Measurements from ENCODE around the gene MRPL12. TPM values are rescaled to one million over a fixed set of nuclear protein-coding genes. Genes with fewer than 3 reads are reported as not detected.

MRPL12 gene
- total and polyA plus RNA-seq, 9 of the 15 experiments (the other 6 are each of a cell fraction or from before 2014, with no cell fraction given), result 0.94 to 338 (median 100) TPM

- in situ Hi-C loops (cut with MboI) (no loop called here), intact Hi-C loops (cut with micrococcal nuclease) (no loop called here)
- BruUV-seq (replicated peaks), result no TSS peak
- 43% methylated on average over 9 of the region's 10 CpGs for WGBS (ENCODE audit: insufficient coverage, low coverage, missing lambda C conversion rate)
- CTCF ChIA-PET (ENCODE audit: low intra/inter-chr PET ratio), result no interaction called here
- H3K4me3 ChIP-seq, result no peak overlapping the region
- no peak overlapping the region for H2AFZ ChIP-seq (ENCODE audit: low read depth, low read length)
- ATAC-seq, result peak; percentile 77
- peak; percentile 70 to 80 (median 74) for DNase-seq (ENCODE audit: extremely low read depth in 1 of 4, low spot score in 3 of 4)
- peak overlapping the region; percentile 54; the same call in 2 of the 3 replicates for H3K27ac ChIP-seq (ENCODE audit: extremely low read depth, low read depth, low read length)
- no peaks in the 10 kb centered on the region for H3K9me3 ChIP-seq (replicated peaks; ENCODE audit: control insufficient read depth, insufficient read depth, low read depth, low read length)
- peak; percentile 83 for FAIRE-seq
- POLR2A ChIA-PET, result interaction anchor here (0.6 to 5.4 kb wide), 9 partner anchors 9 to 491 kb away, joined by 3 to 59 read pairs (median 3); partner anchors contain the start of genes ARL16, HGS and SLC25A10
- H3K9me1 ChIP-seq (ENCODE audit: control insufficient read depth, insufficient read depth, low read length), result no peaks in the 10 kb centered on the region
- H3K4me2 ChIP-seq (ENCODE audit: insufficient read depth, low read length), result no peak overlapping the region
- H3K79me2 ChIP-seq (ENCODE audit: control insufficient read depth, insufficient read depth, low read length), result no peaks in the 10 kb centered on the region
- no peaks in the 10 kb centered on the region; the same call in 1 of the 2 replicates for H4K20me1 ChIP-seq (replicated peaks; ENCODE audit: control insufficient read depth, insufficient read depth, low read length)
- H3K9ac ChIP-seq (ENCODE audit: insufficient read depth in 1 of 2, low read depth in 2 of 2, low read length in 2 of 2), result peak overlapping the region in 1 of 2 experiments; percentile 61; a peak in 2 of 4 replicates
- H3K36me3 ChIP-seq (ENCODE audit: control insufficient read depth, insufficient read depth, low read length), result peaks cover 27% of the 10 kb centered on the region; the same call in 1 of the 3 replicates
- peaks cover 19 to 53% of the 10 kb centered on the region in 2 experiments for H3K4me1 ChIP-seq (replicated peaks in 1 of 2; ENCODE audit: control insufficient read depth in 2 of 2, insufficient read depth in 2 of 2, low read length in 2 of 2)
- H3K27me3 ChIP-seq (ENCODE audit: control insufficient read depth in 2 of 2, insufficient read depth in 2 of 2, low read length in 2 of 2), result no peaks in the 10 kb centered on the region
- 0 out of 2 replicates have a peak, but pooled peaks have one; percentile 41 for TF ChIP-seq TRIM28 (IDR thresholded peaks at IDR 0.05)
- TF ChIP-seq POLR2A (conservative IDR thresholded peaks at IDR 0.05), result peak; percentile 66
- TF ChIP-seq MTA2 (IDR thresholded peaks at IDR 0.05; ENCODE audit: low read depth), result 0 out of 2 replicates have a peak, but pooled peaks have one; percentile 18
- no peak for TF ChIP-seq ZNF76 (CRISPR knock-in tag; IDR thresholded peaks at IDR 0.05; ENCODE audit: borderline replicate concordance)
- peak; percentile 53; the same call in 1 of the 2 replicates for TF ChIP-seq CBFA2T3 (IDR thresholded peaks at IDR 0.05)
- TF ChIP-seq NBN (IDR thresholded peaks at IDR 0.05; ENCODE audit: low read depth), result peak; percentile 51; the same call in 1 of the 2 replicates
- no peak for TF ChIP-seq DACH1 (IDR thresholded peaks at IDR 0.05; ENCODE audit: partially characterized antibody)
- TF ChIP-seq ZBTB7A (IDR thresholded peaks at IDR 0.05; ENCODE audit: borderline replicate concordance, control insufficient read depth, low read depth, low read length), result peak; percentile 81; the same call in 1 of the 2 replicates
- peak; percentile 46; the same call in 1 of the 2 replicates for TF ChIP-seq CC2D1A (IDR thresholded peaks at IDR 0.05)
- peak; percentile 100 for TF ChIP-seq C11orf30 (IDR thresholded peaks at IDR 0.05; ENCODE audit: low read depth)
- peak; percentile 72; the same call in 1 of the 2 replicates for TF ChIP-seq POLR2AphosphoS2 (IDR thresholded peaks at IDR 0.05; ENCODE audit: low read length)
- TF ChIP-seq MLLT1 (IDR thresholded peaks at IDR 0.05), result 0 out of 4 replicates have a peak, but pooled peaks of 1 of the 2 experiments have one; percentile 25
- peak; percentile 55 for TF ChIP-seq ATF3 (IDR thresholded peaks at IDR 0.05)
- no peak for TF ChIP-seq ATF3 (CRISPR knock-in tag; conservative IDR thresholded peaks at IDR 0.05)
- peak; percentile 43 for TF ChIP-seq POLR2B (IDR thresholded peaks at IDR 0.05; ENCODE audit: low read depth, partially characterized antibody)
- TF ChIP-seq ZNF561 (CRISPR knock-in tag; conservative IDR thresholded peaks at IDR 0.05), result no peak
- no peak for TF ChIP-seq ZNF274 (IDR thresholded peaks at IDR 0.05; ENCODE audit: borderline replicate concordance, low read depth, low read length)
- peak; percentile 37; the same call in 1 of the 2 replicates for TF ChIP-seq ATF7 (IDR thresholded peaks at IDR 0.05)
- TF ChIP-seq TBL1XR1 (IDR thresholded peaks at IDR 0.05; ENCODE audit: low read length in 2 of 2), result peak in 1 of 2 experiments; percentile 56; a peak in 1 of 4 replicates
- TF ChIP-seq CBX5 (IDR thresholded peaks at IDR 0.05; ENCODE audit: borderline replicate concordance, low read depth), result no peak
- TF ChIP-seq PKNOX1 (IDR thresholded peaks at IDR 0.05), result peak; percentile 53
Measured at GRCh38 chr17:81722184-81723120, 19.3 kb downstream of the MRPL12 start.
